Thyroid gland (tissue), 4 donors: ENCODE results near the gene CAMTA1.

ENCODE experiments used
- CTCF ChIP-seq, 6 experiments: fragments of 200-600 bp in 3 of 6; fragments of 450-650 bp in 3 of 6; sonication (generic) in 3 of 6; IDR thresholded peaks; one replicate each; pipeline ENCODE4 v1.5.1; 2016 to 2019; ENCODE audit warnings: antibody characterized with exemption in 6 of 6, mild to moderate bottlenecking in 2 of 6, inconsistent platforms in 1 of 6, moderate library complexity in 1 of 6
- POLR2A ChIP-seq, 2 donors: fragments of 450-650 bp; IDR thresholded peaks; one replicate each; pipeline ENCODE4 v1.6.1; 2017; ENCODE audit warnings: antibody characterized with exemption in 2 of 2, mild to moderate bottlenecking in 2 of 2, moderate library complexity in 1 of 2

GRCh38 chr1:7438396-7438785, 653.1 kb downstream of the CAMTA1 start:
- TF ChIP-seq CTCF (IDR thresholded peaks at IDR 0.05) (no peak), POLR2A (IDR thresholded peaks at IDR 0.05) (no peak)
